GM19467 (cell line): Measurements from ENCODE around the gene LBX1.
"Not testable (repeated sequence)": the region's sequence is repeated elsewhere in the genome, so short reads cannot be mapped to it uniquely, and the experiment has no call there.

Experiments
- ATAC-seq: cut with Tn5 transposase; IDR thresholded peaks from one replicate; pipeline ENCODE4 v1.9.1; 2021; ENCODE audit warnings: mild to moderate bottlenecking, moderate library complexity; ENCODE audit not compliant: unreplicated experiment

The LBX1 gene

GRCh38 chr10:101215397-101216206 lies 13.7 kb downstream of the LBX1 start:
- ATAC-seq: no peak

GRCh38 chr10:101214446-101215396 lies 14.5 kb downstream of the LBX1 start:
- no peak for ATAC-seq

DNA sequence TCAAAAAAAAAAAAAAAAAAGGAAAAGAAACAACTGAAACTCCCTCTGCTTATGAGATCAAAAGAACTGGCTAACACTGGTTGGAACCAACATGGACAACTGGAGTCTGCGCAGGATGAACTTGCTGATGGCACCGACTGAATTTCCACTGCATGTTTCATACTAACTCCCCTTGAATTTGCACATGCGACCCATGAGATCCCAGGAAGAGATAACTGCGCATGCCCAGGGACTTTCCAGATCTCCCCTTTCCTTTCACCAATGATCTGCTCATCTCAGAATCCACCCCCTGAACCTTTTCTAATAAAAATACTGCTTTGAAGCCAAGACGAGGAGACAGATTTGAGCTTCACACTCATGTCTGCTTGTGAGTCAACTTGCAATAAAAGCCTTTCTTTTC lies 20.7 kb downstream of the LBX1 start:
- no peak for ATAC-seq

DNA sequence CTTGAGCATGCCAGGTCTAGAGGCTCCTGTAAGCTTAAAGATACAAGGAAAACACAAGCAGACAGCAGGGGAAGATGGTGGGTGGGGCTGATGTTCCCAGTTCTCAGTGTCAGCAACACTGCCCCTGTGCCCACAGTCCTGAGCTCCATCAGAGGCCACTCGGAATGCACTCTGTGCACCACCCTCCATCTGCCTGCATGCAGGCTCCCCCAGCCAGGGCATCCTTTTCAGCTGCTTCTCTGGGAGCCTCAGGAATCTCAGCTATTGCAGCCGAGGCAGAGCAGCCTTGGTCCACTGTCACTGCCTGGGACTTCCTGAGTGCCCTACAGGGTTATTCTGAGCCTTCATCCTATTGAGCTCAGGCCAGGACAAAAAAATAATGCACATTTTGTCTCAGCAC lies 22.2 kb downstream of the LBX1 start:
- no peak for ATAC-seq

GRCh38 chr10:101202667-101203066 lies 26.6 kb downstream of the LBX1 start:
- not testable (repeated sequence) for ATAC-seq

DNA sequence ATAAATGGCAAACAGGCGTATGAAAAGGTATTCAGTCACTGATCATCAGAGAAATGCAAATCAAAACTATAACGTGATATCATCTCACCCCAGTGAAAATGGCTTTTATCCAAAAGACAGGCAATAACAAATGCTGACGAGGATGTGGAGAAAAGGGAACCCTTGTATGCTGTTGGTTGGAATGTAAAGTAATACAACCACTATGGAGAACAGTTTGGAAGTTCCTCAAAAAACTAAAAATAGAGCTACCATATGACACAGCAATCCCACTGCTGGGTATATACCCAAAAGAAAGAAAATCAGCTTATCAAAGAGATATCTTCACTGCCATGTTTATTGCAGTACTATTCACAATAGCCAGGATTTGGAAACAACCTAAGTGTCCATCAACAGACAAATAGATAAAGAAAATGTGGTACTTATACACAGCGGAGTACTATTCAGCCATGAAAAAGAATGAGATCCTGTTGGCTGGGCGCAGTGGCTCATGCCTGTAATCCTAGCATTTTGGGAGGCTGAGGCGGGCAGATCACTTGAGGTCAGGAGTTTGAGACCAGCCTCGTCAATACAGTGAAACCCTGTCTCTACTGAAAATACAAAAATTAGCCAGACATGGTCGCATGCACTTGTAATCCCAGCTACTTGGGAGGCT lies 30.8 kb downstream of the LBX1 start:
- not testable (repeated sequence) for ATAC-seq

DNA sequence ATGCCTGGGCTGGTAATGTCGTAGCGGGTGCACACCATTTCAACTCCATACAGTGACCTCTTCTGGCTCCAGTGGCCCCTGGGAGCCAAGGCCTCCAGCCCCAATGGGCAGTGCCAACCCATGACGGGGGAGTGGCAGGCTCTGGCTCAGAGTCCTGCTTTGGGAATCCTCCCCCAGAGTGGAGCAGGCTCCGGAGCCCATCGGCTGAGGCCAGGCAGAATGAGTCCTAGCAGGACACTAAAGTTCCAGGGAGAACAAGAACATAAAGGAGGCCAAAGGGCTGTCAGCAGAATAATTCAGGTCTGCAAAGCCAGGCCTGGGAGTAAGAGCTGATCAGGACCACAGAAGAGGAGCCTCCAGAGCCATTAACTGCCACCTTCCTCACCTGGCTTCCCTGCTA lies 33.3 kb downstream of the LBX1 start:
- ATAC-seq: no peak

- no peak for ATAC-seq
These were observed 39.5 kb downstream of the LBX1 start for GRCh38 chr10:101189461-101190401.

GRCh38 chr10:101188942-101189341 lies 40.3 kb downstream of the LBX1 start:
- ATAC-seq: no peak

DNA sequence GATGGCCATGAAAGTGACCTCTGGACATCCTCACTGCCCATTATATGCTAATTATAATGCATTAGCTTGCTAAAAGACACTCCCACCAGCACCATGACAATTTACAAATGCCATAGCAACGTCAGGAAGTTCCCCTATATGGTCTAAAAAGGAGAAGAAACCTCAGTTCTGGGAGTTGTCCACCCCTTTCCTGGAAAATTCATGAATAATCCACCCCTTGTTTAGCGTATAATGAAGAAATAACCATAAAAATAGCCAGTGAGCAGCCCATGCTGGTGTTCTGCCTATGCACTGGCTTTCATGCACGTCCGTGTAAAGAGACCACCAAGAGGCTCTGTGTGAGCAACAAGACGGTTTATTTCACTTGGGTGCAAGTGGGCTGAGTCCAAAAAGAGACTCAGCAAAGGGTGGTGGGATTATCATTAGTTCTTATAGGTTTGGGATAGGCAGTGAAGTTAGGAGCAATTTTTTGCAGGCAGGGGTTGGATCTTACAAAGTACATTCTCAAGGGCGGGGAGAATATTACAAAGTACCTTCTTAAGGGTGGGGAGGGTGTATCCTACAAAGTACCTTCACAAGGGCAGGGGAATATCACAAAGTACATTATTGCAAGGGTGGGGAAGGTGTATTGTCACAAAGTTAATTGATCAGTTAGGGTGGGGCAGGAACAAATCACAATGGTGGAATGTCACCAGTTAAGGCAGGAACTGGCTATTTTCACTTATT lies 45.6 kb downstream of the LBX1 start:
- ATAC-seq: no peak

DNA sequence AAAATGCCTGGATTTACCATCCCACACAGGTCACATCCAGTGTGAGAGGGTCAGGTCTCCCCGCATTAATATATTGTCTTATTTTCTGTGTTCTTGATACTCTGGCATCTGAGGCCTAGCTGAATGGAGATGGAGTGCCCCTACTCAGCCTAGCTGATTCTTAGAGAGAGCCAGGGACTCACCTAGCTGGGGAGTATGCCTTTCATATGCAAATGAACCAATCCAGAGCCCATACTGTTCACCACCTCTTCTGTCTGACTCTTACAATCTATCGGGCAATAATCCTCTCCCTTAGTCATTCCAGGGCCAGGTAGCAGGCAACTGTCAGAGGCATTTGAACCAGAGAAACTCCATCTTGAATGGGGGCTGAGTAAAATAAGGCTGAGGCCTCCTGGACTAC lies 46.3 kb downstream of the LBX1 start:
- no peak for ATAC-seq
